HPDE6-E6E7 (cell line): ENCODE data around the gene SLC17A3.

Experiments
- DNase-seq: peaks from one replicate; pipeline ENCODE4 v3.0.0; 2011; ENCODE audit warnings: missing footprints; ENCODE audit errors: extremely low spot score

The SLC17A3 gene

DNA sequence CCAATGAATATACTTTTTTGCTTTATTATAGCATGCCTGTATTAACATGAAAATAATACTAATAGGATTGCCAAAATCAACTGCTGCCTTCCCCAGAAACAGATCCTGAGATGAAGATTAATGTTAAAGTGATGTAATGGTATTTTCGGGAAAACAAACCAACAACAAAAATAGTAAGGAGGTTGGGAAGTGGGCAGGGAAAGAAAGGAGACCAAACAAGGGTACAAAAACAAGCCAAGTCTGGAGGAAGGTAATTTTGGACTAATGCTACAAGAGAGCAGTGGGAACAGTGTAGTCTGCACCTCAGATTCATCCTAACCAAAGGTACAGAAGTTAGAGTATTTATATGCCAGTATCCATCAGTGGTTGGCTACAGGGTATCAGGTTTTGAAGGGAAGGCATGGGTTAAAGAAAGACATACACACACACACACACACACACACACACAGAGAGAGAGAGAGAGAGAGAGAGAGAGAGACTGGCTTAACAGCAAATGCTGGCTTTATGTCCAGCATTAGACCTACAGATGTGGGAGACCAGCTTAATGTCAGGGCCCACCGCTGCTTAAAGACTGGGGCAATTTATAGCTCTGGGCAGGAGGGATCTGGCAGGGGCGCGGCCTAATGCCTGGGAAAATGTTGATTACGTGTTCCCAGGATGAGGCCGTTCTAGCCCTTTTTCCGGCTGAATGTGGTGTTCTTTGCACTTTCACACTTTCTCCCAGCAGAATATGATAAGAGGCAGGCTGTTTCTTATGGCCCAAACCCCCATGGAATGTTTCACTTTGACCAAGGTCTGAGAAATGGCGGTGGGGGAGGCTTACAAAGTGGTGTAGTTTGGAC, 38.4 kb downstream of the SLC17A3 start:
- DNase-seq = no peak

DNA sequence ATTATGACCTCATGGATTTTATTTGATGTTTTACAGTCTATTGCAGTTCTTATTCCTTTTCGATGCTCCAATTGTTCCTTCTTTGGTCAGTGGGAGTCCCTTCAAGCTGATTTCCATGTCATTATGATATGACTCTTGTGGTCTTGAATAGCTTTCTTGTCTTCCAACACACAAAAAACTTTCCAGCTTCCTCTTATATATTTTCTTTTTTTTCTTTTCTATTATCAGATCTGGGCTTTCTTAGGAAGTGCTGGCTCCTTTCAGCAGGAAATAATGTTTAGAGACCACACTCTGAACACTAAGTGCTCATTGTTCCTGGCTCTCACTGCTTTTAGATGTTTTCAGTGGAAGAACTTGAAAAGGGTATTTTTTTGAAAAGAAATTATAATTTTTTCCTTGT, 39.1 kb downstream of the SLC17A3 start:
- DNase-seq = no peak

DNA sequence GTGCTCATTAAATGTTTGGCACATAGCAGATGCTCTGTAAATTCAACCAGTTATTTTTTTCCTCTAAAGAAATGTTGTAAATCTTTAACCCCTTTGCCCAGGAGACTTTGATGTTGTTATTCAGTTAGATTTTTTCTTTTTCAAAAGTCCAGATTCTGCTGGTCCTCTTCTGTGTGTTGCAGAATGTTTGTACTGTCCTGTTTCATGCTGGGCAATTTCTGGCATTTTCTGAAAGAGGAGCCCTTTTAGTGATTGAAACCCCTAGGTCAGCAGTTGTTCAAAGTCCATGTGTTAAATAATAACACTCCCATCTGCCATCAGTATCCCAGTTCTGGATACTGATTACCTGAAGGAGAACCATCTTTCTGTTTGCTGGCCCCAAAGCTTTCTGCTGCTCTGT, 40.9 kb downstream of the SLC17A3 start:
- DNase-seq = no peak

DNA sequence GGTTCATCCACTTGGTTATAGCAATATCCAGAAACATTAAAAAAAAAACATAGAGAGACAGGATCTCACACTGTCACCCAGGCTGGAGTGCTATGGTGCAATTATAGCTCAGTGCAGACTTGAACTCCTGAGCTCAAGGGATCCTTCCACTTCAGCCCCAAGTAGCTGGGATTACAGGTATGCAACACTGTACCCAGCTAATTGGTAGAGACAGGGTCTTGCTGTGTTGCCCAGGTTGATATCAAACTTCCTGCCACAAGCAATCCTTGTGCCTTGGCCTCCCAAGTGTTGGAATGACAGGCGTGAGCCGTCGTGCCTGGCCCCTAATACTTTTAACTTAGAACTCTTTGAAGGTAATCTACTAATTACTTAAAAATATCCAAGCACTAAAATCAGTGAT, 41.4 kb downstream of the SLC17A3 start:
- no peak for DNase-seq

DNA sequence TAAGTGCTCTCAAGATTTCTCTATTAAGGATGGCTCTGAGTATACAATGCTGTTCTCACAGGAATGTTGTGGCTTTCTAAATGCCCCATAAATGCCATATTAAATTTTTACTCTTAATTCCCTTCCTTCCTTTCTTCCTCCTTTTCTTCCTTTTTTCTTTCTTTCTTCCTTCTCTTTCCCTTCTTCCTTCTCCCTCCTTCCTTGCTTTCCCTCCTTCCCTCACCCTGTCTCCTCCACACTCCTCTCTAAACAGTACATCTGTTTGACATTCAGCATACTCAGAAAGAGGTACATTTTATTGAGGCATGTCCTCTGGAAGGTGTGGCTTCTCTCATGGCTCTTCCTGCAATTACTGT, 41.8 kb downstream of the SLC17A3 start:
- no peak for DNase-seq

DNA sequence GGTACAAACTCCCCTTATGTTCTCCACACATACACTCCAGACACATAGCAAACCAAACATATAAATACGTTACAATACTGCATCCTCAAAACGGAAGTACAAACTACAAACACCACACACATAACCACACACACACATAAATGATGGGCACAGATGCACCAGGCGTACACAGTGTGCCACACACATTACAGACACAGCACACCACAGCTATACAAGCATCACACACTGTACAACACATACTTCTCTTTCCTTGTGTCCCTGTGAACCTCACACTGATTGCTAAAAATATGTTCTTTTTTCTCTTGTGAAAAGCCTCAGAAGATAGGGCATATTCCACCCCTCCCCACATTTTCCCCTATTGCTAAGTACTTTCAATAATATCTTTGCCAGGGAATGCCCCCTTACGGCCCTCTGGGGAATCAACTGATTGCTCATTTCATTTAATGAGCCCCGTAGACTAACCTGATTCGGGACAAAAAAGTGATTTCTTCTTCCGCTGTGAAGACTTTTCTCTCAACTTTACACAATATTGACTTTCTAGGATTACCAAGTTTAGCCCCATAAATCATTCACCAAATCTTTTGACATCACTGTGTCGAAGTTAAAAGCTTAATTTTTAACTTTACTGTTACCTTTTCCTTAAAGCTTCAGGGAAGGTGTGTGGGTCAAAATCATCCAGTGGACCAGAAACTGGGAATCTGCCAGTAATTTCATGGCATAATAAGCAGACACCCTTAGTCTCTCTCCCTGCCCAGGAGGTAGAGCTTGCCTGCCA, 42.3 kb downstream of the SLC17A3 start, which contains the start of gene SLC17A1:
TSS of gene SLC17A1 (minus strand) at position 521 of the 775 bp plus-strand sequence. CDS start 1,495 bp downstream, outside the sequence.
- no peak for DNase-seq

DNA sequence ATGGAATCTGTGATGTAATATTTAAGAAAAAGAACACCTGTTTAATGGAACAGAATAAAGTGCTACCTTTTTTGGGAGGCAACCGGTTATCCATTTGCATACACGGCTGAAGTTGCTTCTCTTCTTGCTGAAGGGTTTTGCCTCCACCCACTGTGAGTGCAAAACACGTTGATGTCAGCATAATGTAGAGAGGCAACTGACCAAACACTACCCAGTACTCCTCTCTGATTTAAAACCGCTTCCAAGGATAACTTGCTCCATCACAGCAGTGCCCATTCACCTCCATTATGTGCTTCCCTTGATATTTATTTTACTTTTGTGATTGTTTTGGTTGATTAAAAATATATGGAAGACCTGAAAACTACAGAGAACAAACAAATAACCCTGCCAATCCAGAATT, 43.6 kb downstream of the SLC17A3 start:
- DNase-seq = no peak

DNA sequence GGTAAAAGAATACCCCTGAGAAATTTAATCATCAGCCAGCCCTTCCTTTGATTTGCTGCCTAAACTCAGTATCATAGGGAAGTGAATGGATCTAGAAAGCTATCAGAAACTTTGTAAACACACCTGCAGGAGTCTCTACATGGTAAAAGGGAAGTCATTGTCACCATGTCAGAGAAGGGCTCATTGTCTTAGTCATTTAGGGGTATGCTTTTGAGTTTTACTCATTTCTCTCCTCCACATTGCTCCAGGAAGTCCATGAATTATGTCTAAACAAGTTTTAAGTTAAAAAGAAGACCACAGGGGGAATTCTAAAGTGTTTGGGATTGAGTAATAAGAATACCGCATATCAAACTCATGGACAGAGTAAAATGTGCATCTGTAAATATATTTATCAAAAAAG, 44.7 kb downstream of the SLC17A3 start:
- DNase-seq = no peak

DNA sequence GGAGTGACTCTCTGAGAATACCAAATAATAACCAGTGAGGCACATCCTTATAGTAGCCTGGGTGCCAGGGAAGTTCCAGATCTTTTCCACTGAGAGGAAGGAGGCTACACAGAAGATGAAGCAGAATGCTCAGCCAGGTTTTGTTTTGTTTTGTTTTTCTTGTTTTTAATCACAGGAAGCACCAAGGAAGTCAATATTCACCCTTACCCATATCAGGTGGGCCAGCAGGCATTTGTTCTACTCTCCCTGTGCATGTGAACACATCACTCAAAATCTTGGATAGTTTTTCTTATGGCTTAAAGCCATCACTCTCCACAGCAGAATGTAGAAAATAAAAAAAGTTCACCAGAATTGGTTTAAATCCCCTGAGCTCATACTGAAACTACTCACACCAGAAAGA, 52.7 kb downstream of the SLC17A3 start:
- no peak for DNase-seq

DNA sequence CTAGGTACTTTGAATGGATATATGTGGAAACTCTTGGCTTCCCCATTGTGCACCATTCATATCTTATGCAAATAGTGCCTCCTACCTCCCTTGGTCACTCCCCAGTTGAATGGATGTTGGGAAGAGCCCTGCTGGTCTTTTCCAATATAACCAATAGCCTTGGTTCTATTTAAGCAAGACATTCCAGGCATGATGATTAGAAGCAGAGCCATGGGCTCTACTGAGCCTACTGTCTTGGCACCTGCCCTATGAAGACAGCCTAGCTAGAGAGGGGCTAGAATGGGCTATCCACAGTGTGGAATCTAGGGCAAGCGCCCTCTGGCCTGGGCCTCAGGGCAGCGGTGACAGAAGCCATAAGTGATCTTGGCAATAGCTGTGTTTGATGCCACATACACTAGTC, 57.8 kb downstream of the SLC17A3 start:
- DNase-seq = no peak

DNA sequence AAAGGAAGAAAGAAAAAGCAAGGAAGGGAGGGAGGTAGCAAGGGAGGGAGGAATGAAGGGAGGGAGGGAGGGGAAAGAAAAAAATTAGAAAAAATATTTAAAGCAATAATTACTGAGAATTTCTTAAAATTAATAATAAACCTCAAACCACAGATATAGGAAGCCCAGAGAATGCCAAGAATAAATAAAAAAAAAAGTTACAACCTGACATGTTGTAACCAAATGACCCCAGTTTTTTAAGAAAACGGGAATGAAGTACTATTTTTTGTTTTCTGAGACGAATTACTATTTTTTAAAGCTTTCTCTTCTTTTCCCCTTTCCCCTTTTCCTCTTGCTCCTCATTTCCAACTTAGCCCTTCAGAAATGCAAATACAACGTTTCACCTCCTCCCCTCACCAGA, 58.8 kb downstream of the SLC17A3 start:
- no peak for DNase-seq

DNA sequence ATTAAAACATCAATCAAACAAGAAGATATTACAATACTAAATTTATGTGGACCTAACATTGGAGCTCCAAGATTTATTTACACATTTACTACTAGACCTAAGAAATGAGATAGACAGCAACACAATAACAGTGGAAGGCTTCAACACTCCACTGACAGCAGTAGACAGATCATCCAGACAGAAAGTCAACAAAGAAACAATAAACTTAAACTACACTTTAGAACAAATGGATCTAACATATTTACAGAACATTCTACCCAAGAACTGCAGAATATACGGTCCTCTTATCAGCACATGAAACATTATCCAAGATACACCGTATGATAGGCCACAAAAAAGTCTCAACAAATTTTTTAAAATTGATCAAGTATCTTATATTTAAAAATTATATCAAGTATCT, 69.2 kb downstream of the SLC17A3 start:
- DNase-seq = no peak

DNA sequence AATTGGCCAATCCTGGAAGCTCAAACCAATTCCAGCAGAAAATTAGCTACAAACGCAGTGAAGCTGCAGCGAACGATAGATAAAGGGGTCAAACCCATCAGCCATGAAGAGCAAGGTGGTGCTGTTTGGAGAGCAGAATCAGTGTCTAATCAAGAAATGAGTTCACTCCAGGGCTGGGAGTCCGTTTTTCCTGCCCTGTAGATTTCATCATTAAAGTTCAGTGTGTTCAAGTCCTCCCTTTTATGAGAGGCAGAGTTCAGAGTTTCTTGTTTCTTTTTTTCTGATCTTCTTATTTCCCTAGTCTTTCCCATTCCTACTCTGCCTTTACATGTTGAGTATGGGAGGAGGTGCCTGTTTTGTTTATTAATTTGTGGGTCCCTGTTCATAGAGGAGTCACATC, 72.6 kb downstream of the SLC17A3 start:
- no peak for DNase-seq
